Esophagus squamous epithelium (tissue), 5 donors: Measurements from ENCODE around the gene GNG2. TPM values are rescaled to one million over a fixed set of nuclear protein-coding genes. Genes with fewer than 3 reads are reported as not detected.

Experiments
- DNase-seq: peaks from one replicate; lab custom pipeline; 2025; lab: John Stamatoyannopoulos, UW
- H3K27ac ChIP-seq, 4 donors: fragments of 200-600 bp; sonication (generic); one replicate each; pipeline ENCODE4 v1.5.1; 2016 to 2019; ENCODE audit warnings: mild to moderate bottlenecking in 1 of 4
- H3K27me3 ChIP-seq, 4 donors: fragments of 200-600 bp; sonication (generic); 1 replicate in 3 of 4; 2 replicates in 1 of 4; pipeline versions ENCODE4 v1.5.1 to v1.6.0; 2017 to 2021; ENCODE audit warnings: antibody characterized with exemption in 1 of 4
- H3K36me3 ChIP-seq, 3 donors: fragments of 200-600 bp; sonication (generic); one replicate each; pipeline ENCODE4 v1.5.1; 2016 to 2019
- H3K4me1 ChIP-seq, 3 donors: fragments of 200-600 bp; sonication (generic); one replicate each; pipeline ENCODE4 v1.5.1; 2017 to 2019
- H3K4me3 ChIP-seq, 4 donors: fragments of 200-600 bp; sonication (generic); 1 replicate in 3 of 4; 2 replicates in 1 of 4; pipeline ENCODE4 v1.5.1; 2016 to 2019; ENCODE audit warnings: mild to moderate bottlenecking in 2 of 4, moderate library complexity in 1 of 4
- H3K9me3 ChIP-seq, 3 donors: fragments of 200-600 bp; sonication (generic); one replicate each; pipeline ENCODE4 v1.5.1; 2016 to 2019
- CTCF ChIP-seq, 6 experiments: fragments of 450-650 bp in 4 of 6; fragments of 200-600 bp in 2 of 6; sonication (generic) in 2 of 6; IDR thresholded peaks; one replicate each; pipeline ENCODE4 v1.5.1; 2016 to 2019; ENCODE audit warnings: antibody characterized with exemption in 6 of 6, mild to moderate bottlenecking in 4 of 6, moderate library complexity in 4 of 6
- POLR2A ChIP-seq, 4 donors: fragments of 450-650 bp; IDR thresholded peaks; one replicate each; pipeline ENCODE4 v1.6.1; 2017; ENCODE audit warnings: antibody characterized with exemption in 4 of 4, mild to moderate bottlenecking in 4 of 4, moderate library complexity in 3 of 4
- WGBS, 2 donors: methylation state at CpG; one replicate each; pipeline ENCODE4 v1.1.5; 2018; 5-methylcytosine and 5-hydroxymethylcytosine counted together
- intact Hi-C: fragments of 100-400 bp; cut with DNase I; formaldehyde crosslinking; loops from one replicate; pipeline ENCODE4 v1.15.0; 2022
- total RNA-seq, 4 donors: library from RNA; depleted of rRNA; stranded (reverse); fragments of >200 nt; gene quantifications; one replicate each; pipeline ENCODE4 v1.1.0, GENCODE V29; 2016
- donor health status: DM: yes; HTN: yes; CAD: no.

GNG2 gene
- total RNA-seq, 4 donors from 2014 or later, result 1.5 to 8.8 (median 3.7) TPM

DNA sequence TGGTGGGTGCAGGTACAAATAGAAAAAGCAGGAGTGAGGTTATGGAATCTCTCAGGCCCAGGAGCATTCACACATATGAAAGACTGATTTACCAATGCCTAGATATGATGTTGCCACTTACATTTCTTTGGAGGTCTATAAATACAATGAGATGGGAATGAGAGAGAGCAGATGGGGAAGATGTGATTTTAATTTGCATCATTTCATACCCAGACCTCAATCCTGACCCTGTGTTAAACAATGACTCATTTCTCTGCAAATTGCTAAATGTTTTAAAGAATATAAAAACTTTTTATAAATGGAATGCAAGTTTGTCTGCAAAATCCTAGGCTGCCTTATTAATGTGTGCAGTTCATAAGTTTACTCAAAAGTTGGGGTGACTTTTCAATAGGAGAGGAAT lies 38.6 kb upstream of the GNG2 start:
- no peak for DNase-seq
- Histone ChIP-seq H3K36me3 (no peaks in the 10 kb centered on the region), H3K27me3 (no peaks in the 10 kb centered on the region), H3K4me3 (no peak overlapping the region), H3K4me1 (no peaks in the 10 kb centered on the region), H3K9me3 (no peaks in the 10 kb centered on the region), H3K27ac (no peak overlapping the region)
- intact Hi-C loops, result no loop called here
- TF ChIP-seq CTCF (IDR thresholded peaks at IDR 0.05) (no peak), POLR2A (IDR thresholded peaks at IDR 0.05) (no peak)

DNA sequence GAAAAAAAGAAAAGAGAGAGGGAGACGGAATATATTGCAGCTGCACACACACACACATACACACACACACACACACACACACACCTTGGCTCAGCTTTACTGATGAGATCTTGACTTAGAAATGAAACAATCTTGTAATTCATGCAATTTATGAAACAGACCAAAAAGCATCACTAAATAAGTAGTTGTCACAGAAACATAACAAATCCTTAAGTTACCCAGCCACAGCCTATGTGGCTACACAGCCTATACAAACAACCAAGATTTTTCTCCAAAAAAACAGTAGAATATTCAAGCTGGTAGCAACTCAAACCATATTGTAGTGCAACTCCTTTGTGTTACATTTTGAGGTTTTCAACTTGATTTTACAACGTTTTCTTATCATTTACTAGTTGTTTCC lies 37.9 kb upstream of the GNG2 start:
- intact Hi-C loops, result no loop called here
- H3K27me3 ChIP-seq, result no peaks in the 10 kb centered on the region
- H3K9me3 ChIP-seq, result no peaks in the 10 kb centered on the region
- no peak overlapping the region for H3K27ac ChIP-seq
- WGBS, 2 donors, result 31 to 47% methylated on average over 2 of the region's 2 CpGs
- no peaks in the 10 kb centered on the region for H3K4me1 ChIP-seq
- no peak for DNase-seq
- H3K36me3 ChIP-seq, result no peaks in the 10 kb centered on the region
- no peak overlapping the region for H3K4me3 ChIP-seq
- TF ChIP-seq CTCF (IDR thresholded peaks at IDR 0.05), result no peak

GRCh38 chr14:51823706-51824105 lies 36.7 kb upstream of the GNG2 start:
- Histone ChIP-seq H3K4me1 (no peaks in the 10 kb centered on the region), H3K9me3 (no peaks in the 10 kb centered on the region), H3K27ac (no peak overlapping the region), H3K4me3 (no peak overlapping the region), H3K36me3 (no peaks in the 10 kb centered on the region), H3K27me3 (no peaks in the 10 kb centered on the region)
- TF ChIP-seq CTCF (IDR thresholded peaks at IDR 0.05) (no peak), POLR2A (IDR thresholded peaks at IDR 0.05) (no peak)
- WGBS, 2 donors, result 63 to 84% methylated on average over 2 to 6 of the region's 6 CpGs
- intact Hi-C loops, result no loop called here
- no peak for DNase-seq

DNA sequence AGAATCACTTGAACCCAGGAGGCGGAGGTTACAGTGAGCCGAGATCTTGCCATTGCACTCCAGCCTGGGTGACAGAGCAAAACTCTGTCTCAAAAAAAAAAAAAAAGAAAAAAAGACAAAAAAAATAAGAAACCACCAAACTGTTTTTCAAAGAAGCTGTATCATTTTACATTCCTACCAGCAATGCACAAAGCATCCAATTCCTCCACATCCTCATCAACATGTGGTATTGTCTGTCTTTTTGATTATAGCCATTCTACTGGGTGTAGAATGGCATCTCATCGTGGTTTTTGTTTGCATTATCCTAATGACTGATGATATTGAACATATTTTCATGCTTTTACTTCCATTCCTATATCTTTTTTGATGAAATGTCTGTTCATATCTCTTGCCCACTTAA lies 36.2 kb upstream of the GNG2 start:
- Histone ChIP-seq H3K4me3 (no peak overlapping the region), H3K4me1 (no peaks in the 10 kb centered on the region), H3K27ac (no peak overlapping the region), H3K36me3 (no peaks in the 10 kb centered on the region), H3K27me3 (no peaks in the 10 kb centered on the region), H3K9me3 (no peaks in the 10 kb centered on the region)
- intact Hi-C loops, result no loop called here
- DNase-seq, result no peak
- WGBS, 2 donors, result 85 to 92% methylated on average over 3 of the region's 3 CpGs
- TF ChIP-seq POLR2A (IDR thresholded peaks at IDR 0.05) (no peak), CTCF (IDR thresholded peaks at IDR 0.05) (no peak)

DNA sequence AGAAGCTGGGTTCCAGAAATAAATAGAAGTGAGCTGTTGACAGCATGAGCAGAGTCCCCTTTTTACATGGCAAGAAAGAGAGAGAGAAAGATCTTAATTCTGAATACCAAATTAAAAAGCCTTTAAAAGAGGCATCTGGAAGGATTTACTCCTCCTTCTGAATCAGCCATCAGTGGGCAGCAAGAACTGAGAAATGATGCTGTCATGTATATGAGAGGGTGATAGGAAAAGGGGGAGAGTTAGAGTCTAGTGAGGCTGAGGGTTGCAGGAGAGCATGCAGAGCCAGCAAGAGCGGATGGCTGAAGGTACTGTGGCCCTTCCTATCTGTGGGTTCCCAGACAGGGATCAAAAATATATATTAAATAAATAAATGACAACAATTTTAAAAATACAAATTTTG lies 34.5 kb upstream of the GNG2 start:
- Histone ChIP-seq H3K27ac (no peak overlapping the region), H3K36me3 (no peaks in the 10 kb centered on the region), H3K4me3 (no peak overlapping the region), H3K9me3 (no peaks in the 10 kb centered on the region), H3K27me3 (no peaks in the 10 kb centered on the region), H3K4me1 (no peaks in the 10 kb centered on the region)
- WGBS, 2 donors, result 88 to 100% methylated on average over 1 of the region's 1 CpG
- no peak for DNase-seq
- no peak for TF ChIP-seq CTCF (IDR thresholded peaks at IDR 0.05)
- TF ChIP-seq POLR2A (IDR thresholded peaks at IDR 0.05), result no peak
- intact Hi-C loops, result no loop called here
